A673 (cell line): Measurements from ENCODE around the gene C7orf57.

Experiments used
- EZH2 ChIP-seq: fragments of 200-600 bp; sonication (generic); IDR thresholded peaks from 2 replicates; pipeline ENCODE4 v1.6.1; 2017; ENCODE audit warnings: borderline replicate concordance, low read depth, mild to moderate bottlenecking, mixed read lengths, antibody characterized with exemption, low read length; ENCODE audit not compliant: poor library complexity, severe bottlenecking
- TF ChIP-seq, protein P1 (sequence below): fragments of 300-800, 200-600 bp; sonication (generic); conservative IDR thresholded peaks from 2 replicates; pipeline ENCODE4 v1.5.1; 2017; ENCODE audit warnings: low read depth, mild to moderate bottlenecking, antibody characterized with exemption, low read length, moderate library complexity, mixed read lengths

DNA sequence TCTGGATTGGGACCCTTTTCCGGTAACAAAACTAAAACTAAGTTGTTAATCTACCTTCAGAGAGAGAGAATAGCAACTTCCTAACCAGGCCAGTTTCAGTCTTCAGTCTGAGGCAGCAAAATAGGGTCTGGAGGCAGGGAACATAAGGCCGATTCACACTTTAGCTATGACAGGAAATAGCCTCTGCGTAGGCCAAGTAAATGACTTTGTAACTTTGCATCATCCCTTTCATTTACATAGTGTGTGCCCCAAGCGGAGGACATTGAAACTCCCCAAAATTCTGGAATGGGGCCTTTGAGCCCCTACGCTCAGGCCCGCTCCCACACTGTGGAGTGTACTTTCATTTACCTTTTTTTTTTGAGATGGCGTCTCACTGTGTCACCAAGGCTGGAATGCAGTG, 52.0 kb downstream of the C7orf57 start:
- TF ChIP-seq, protein P1, sequence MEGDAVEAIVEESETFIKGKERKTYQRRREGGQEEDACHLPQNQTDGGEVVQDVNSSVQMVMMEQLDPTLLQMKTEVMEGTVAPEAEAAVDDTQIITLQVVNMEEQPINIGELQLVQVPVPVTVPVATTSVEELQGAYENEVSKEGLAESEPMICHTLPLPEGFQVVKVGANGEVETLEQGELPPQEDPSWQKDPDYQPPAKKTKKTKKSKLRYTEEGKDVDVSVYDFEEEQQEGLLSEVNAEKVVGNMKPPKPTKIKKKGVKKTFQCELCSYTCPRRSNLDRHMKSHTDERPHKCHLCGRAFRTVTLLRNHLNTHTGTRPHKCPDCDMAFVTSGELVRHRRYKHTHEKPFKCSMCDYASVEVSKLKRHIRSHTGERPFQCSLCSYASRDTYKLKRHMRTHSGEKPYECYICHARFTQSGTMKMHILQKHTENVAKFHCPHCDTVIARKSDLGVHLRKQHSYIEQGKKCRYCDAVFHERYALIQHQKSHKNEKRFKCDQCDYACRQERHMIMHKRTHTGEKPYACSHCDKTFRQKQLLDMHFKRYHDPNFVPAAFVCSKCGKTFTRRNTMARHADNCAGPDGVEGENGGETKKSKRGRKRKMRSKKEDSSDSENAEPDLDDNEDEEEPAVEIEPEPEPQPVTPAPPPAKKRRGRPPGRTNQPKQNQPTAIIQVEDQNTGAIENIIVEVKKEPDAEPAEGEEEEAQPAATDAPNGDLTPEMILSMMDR, result no peak
- TF ChIP-seq EZH2, result no peak
